GM12878 (cell line): ENCODE measurements around the gene TGFB2. TPM values are rescaled to one million over a fixed set of nuclear protein-coding genes. Genes with fewer than 3 reads are reported as not detected.

Source experiments
- PAX5 ChIP-seq: IDR thresholded peaks from 2 replicates; pipeline ENCODE4 v1.6.1; 2011; ENCODE audit warnings: low read depth, low read length, borderline replicate concordance
- ZNF24 ChIP-seq: fragments of 450-650 bp; IDR thresholded peaks from 2 replicates; pipeline ENCODE4 v1.6.1; 2017; ENCODE audit warnings: antibody characterized with exemption, mild to moderate bottlenecking
- polyA plus RNA-seq, 11 experiments: library from polyadenylated mRNA; depleted of rRNA in 4 of 11; unstranded in 6 of 11; stranded (reverse) in 5 of 11; fragments of >200 nt; fragmentation: Nextera tagmentation in 4 of 11; fragmentation: Illumina TruSeq in 1 of 11; extraction: Ambion mirVana in 4 of 11; extraction: Trizol in 1 of 11; gene quantifications; 1 replicate in 1 of 11; 2 replicates in 10 of 11; pipeline versions ENCODE4 v1.2.1 to v1.2.3, GENCODE V29; 2011 to 2016; ENCODE audit warnings: inconsistent platforms in 2 of 11, missing spikeins in 2 of 11, low read depth in 1 of 11
- total RNA-seq, 4 experiments: library from RNA; depleted of rRNA in 3 of 4; stranded (reverse); fragments of >200 nt in 3 of 4; fragmentation: Illumina TruSeq in 1 of 4; extraction: Trizol in 1 of 4; gene quantifications; 2 replicates each; pipeline versions ENCODE4 v1.2.1 to v1.2.3, GENCODE V29; 2013 to 2021
- TF ChIP-seq, protein P1 (sequence below): fragments of 450-650 bp; formaldehyde crosslinking; IDR thresholded peaks from 2 replicates; pipeline ENCODE4 v1.5.0; 2022; ENCODE audit warnings: mild to moderate bottlenecking, missing genetic modification characterization
- TF ChIP-seq, protein P2 (sequence below): fragments of 450-650 bp; IDR thresholded peaks from 2 replicates; pipeline ENCODE4 v1.6.1; 2017; ENCODE audit warnings: mild to moderate bottlenecking, low read depth, inconsistent platforms; ENCODE audit not compliant: poor library complexity, severe bottlenecking
- TF ChIP-seq, protein P3 (sequence below): IDR thresholded peaks from 2 replicates; pipeline ENCODE4 v1.6.1; 2012; ENCODE audit warnings: mild to moderate bottlenecking, low read depth, low read length
- TF ChIP-seq, protein P4 (sequence below): IDR thresholded peaks from 2 replicates; pipeline ENCODE4 v1.6.1; 2011; ENCODE audit warnings: borderline replicate concordance, low read depth, mild to moderate bottlenecking, moderate library complexity, low read length; ENCODE audit not compliant: insufficient read depth, poor library complexity, severe bottlenecking

Gene TGFB2
- total and polyA plus RNA-seq, 10 of the 15 experiments (the other 5 are each of a cell fraction or from before 2014, with no cell fraction given), result 0.03 to 0.11 (median 0.04) TPM; not detected in 6

DNA sequence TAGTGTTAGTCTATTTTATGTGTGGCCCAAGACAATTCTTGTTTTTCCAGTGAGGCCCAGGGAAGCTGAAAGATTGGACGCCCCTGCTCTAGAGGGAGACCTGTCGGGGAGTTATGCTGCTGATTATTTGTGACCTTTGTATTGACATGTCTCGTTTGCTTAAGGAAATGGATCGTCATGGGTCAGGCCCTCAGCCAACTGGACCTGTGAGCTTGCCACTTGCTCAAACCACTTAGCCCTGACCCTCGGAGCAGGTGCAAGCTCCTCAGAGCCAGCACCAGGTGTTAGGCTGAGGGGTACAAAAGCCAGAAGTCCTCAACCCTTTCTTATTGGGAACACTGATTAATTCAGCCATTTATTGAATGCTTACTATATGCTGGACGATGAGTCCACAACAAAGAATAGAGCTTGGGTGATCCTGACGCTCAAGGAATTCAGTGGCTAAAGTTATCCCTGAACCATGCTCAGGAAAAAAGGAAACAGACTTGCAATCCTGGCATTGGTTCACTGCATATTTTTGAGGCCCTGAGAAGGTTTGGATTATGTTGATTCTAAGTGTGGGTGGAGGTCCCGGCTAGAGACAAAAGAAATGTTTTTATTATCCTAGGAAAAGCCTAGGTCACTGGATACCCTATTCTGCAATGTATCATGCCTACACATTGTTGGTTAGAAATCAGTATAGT is 19.0 kb downstream of the TGFB2 start (continued):
- TF ChIP-seq, protein P1, sequence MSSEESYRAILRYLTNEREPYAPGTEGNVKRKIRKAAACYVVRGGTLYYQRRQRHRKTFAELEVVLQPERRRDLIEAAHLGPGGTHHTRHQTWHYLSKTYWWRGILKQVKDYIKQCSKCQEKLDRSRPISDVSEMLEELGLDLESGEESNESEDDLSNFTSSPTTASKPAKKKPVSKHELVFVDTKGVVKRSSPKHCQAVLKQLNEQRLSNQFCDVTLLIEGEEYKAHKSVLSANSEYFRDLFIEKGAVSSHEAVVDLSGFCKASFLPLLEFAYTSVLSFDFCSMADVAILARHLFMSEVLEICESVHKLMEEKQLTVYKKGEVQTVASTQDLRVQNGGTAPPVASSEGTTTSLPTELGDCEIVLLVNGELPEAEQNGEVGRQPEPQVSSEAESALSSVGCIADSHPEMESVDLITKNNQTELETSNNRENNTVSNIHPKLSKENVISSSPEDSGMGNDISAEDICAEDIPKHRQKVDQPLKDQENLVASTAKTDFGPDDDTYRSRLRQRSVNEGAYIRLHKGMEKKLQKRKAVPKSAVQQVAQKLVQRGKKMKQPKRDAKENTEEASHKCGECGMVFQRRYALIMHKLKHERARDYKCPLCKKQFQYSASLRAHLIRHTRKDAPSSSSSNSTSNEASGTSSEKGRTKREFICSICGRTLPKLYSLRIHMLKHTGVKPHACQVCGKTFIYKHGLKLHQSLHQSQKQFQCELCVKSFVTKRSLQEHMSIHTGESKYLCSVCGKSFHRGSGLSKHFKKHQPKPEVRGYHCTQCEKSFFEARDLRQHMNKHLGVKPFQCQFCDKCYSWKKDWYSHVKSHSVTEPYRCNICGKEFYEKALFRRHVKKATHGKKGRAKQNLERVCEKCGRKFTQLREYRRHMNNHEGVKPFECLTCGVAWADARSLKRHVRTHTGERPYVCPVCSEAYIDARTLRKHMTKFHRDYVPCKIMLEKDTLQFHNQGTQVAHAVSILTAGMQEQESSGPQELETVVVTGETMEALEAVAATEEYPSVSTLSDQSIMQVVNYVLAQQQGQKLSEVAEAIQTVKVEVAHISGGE, result no peak
- TF ChIP-seq, protein P2, sequence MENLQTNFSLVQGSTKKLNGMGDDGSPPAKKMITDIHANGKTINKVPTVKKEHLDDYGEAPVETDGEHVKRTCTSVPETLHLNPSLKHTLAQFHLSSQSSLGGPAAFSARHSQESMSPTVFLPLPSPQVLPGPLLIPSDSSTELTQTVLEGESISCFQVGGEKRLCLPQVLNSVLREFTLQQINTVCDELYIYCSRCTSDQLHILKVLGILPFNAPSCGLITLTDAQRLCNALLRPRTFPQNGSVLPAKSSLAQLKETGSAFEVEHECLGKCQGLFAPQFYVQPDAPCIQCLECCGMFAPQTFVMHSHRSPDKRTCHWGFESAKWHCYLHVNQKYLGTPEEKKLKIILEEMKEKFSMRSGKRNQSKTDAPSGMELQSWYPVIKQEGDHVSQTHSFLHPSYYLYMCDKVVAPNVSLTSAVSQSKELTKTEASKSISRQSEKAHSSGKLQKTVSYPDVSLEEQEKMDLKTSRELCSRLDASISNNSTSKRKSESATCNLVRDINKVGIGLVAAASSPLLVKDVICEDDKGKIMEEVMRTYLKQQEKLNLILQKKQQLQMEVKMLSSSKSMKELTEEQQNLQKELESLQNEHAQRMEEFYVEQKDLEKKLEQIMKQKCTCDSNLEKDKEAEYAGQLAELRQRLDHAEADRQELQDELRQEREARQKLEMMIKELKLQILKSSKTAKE, result no peak
- TF ChIP-seq, protein P3, sequence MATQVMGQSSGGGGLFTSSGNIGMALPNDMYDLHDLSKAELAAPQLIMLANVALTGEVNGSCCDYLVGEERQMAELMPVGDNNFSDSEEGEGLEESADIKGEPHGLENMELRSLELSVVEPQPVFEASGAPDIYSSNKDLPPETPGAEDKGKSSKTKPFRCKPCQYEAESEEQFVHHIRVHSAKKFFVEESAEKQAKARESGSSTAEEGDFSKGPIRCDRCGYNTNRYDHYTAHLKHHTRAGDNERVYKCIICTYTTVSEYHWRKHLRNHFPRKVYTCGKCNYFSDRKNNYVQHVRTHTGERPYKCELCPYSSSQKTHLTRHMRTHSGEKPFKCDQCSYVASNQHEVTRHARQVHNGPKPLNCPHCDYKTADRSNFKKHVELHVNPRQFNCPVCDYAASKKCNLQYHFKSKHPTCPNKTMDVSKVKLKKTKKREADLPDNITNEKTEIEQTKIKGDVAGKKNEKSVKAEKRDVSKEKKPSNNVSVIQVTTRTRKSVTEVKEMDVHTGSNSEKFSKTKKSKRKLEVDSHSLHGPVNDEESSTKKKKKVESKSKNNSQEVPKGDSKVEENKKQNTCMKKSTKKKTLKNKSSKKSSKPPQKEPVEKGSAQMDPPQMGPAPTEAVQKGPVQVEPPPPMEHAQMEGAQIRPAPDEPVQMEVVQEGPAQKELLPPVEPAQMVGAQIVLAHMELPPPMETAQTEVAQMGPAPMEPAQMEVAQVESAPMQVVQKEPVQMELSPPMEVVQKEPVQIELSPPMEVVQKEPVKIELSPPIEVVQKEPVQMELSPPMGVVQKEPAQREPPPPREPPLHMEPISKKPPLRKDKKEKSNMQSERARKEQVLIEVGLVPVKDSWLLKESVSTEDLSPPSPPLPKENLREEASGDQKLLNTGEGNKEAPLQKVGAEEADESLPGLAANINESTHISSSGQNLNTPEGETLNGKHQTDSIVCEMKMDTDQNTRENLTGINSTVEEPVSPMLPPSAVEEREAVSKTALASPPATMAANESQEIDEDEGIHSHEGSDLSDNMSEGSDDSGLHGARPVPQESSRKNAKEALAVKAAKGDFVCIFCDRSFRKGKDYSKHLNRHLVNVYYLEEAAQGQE, result no peak
- TF ChIP-seq PAX5 (no peak), ZNF24 (no peak)
- TF ChIP-seq, protein P4, sequence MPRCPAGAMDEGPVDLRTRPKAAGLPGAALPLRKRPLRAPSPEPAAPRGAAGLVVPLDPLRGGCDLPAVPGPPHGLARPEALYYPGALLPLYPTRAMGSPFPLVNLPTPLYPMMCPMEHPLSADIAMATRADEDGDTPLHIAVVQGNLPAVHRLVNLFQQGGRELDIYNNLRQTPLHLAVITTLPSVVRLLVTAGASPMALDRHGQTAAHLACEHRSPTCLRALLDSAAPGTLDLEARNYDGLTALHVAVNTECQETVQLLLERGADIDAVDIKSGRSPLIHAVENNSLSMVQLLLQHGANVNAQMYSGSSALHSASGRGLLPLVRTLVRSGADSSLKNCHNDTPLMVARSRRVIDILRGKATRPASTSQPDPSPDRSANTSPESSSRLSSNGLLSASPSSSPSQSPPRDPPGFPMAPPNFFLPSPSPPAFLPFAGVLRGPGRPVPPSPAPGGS, result no peak
